ENCODE results near the gene SAPCD1.

Gene SAPCD1

DNA sequence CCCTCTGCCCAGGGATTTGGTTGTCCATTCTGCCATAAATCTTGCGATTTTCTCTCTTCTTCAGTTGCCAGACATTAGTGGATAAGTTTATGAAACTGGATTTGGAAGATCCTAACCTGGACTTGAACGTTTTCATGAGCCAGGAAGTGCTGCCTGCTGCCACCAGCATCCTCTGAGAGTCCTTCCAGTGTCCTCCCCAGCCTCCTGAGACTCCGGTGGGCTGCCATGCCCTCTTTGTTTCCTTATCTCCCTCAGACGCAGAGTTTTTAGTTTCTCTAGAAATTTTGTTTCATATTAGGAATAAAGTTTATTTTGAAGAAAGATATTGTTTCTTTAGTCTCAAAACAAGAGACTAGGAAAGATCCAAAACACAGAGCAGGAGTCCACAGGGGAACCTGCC, at the start of gene SAPCD1:
Gene SAPCD1, plus strand, starts transcription at position 301 of the 400 bp plus-strand sequence. CDS start 399 bp downstream, outside the sequence.
- in situ Hi-C loops (cut with MboI; ENCODE audit: low pct_unique_long_range_greater_than_20kb, low sequenced_read_pairs), result no loop called here
- DNase-seq, result no peak

GRCh38 chr6:31713465-31713864, 49.0 kb upstream of the SAPCD1 start:
- DNase-seq, result no peak
- in situ Hi-C loops (cut with MboI; ENCODE audit: low pct_unique_long_range_greater_than_20kb, low sequenced_read_pairs), result no loop called here

GRCh38 chr6:31713991-31714684, 48.3 kb upstream of the SAPCD1 start:
- no peak for DNase-seq

GRCh38 chr6:31715022-31715958, 47.2 kb upstream of the SAPCD1 start, which contains the start of gene LY6G6D:
LY6G6D (plus strand) TSS chr6:31715348; CDS start chr6:31715356, 8 bp downstream.
- in situ Hi-C loops (cut with MboI; ENCODE audit: low pct_unique_long_range_greater_than_20kb, low sequenced_read_pairs), result no loop called here
- no peak for DNase-seq

More at GRCh38 chr6:31713991-31714684, 48.3 kb upstream of the SAPCD1 start:
- in situ Hi-C loops (cut with MboI; ENCODE audit: low pct_unique_long_range_greater_than_20kb, low sequenced_read_pairs), result no loop called here

DNA sequence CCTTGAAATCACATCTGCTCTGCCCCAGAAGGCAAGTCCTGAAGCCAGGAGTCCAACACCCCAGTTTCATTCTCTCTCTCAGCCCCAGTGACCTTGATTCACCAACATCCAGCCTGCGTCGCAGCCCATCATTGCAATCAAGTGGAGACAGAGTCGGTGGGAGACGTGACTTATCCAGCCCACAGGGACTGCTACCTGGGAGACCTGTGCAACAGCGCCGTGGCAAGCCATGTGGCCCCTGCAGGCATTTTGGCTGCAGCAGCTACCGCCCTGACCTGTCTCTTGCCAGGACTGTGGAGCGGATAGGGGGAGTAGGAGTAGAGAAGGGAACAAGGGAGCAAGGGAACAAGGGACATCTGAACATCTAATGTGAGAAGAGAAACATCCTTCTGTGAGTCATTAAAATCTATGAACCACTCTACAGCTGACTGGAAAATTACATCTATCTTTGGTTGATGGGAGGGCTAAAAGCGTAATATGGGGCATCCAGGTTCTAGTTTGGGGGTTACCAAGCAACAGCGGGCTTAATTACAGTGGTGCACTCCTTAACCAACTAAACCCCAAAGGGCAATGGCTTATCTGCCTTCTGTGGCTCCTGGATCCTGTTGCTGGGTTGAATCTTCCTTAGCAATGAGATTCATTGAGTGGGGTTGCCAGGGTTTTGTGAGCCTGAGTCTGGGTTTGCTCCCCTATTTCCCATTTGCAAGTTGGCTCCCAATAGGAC, 44.8 kb upstream of the SAPCD1 start:
- no peak for DNase-seq
- in situ Hi-C loops (cut with MboI; ENCODE audit: low pct_unique_long_range_greater_than_20kb, low sequenced_read_pairs), result no loop called here

DNA sequence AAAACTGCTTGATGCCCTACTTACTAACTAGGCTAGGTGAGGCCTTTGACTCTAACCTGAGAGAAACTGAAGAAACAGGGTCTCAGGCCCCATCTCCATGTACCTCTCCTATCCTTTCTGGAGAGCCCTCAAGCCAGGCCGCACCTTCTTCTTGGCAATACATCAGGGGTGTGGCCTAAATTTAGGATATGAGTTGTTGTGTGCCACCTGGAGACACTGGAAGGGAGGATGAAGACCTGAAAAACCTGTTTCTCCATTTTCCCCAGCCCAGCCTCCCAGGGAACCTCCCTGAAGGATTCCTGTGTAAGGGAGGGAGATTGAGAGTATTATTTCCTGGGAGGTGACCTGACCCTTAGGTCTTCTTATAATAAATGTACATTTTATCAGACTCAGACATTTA, 44.2 kb upstream of the SAPCD1 start:
- DNase-seq, result no peak
- in situ Hi-C loops (cut with MboI; ENCODE audit: low pct_unique_long_range_greater_than_20kb, low sequenced_read_pairs), result no loop called here

- no peak for DNase-seq
- in situ Hi-C loops (cut with MboI; ENCODE audit: low pct_unique_long_range_greater_than_20kb, low sequenced_read_pairs), result no loop called here
Observed at GRCh38 chr6:31719001-31719400, 43.5 kb upstream of the SAPCD1 start.

DNA sequence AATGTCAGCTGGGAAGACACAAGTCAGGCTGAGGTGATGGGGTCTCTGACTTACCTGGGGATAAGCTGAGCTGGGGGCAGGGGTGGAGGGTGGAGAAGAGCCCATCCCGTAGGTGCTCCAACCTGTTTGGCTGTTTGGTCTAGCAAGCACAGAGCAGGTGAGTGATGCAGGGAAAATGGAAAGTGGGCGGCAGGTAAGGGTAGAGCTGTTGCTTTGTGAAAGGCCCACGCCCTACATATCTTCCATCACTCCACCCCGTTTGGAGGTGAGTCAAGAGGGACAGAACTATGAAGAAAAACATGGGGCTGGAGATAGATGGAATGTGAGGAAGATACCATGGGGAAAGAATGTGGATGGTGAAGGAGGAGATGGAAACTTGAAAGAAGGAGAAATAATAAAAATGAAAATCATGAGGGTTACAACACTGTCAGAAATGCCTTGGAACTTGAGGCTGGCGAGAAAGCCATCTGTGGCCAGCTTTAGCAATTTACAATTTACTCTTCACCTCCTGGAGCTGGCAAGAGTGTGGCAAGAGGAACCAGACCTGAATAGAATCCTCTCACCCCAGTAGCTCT, 42.2 kb upstream of the SAPCD1 start:
- in situ Hi-C loops (cut with MboI; ENCODE audit: low pct_unique_long_range_greater_than_20kb, low sequenced_read_pairs), result no loop called here
- DNase-seq, result no peak

GRCh38 chr6:31721351-31722020, 41.0 kb upstream of the SAPCD1 start, which contains the start of gene LY6G6C:
LY6G6C (minus strand) TSS chr6:31721746; CDS start chr6:31721679, 67 bp downstream.
- no peak for DNase-seq
- in situ Hi-C loops (cut with MboI; ENCODE audit: low pct_unique_long_range_greater_than_20kb, low sequenced_read_pairs), result no loop called here

- no peak for DNase-seq
- in situ Hi-C loops (cut with MboI; ENCODE audit: low pct_unique_long_range_greater_than_20kb, low sequenced_read_pairs), result no loop called here
Observed at GRCh38 chr6:31722173-31722572, 40.3 kb upstream of the SAPCD1 start.

DNA sequence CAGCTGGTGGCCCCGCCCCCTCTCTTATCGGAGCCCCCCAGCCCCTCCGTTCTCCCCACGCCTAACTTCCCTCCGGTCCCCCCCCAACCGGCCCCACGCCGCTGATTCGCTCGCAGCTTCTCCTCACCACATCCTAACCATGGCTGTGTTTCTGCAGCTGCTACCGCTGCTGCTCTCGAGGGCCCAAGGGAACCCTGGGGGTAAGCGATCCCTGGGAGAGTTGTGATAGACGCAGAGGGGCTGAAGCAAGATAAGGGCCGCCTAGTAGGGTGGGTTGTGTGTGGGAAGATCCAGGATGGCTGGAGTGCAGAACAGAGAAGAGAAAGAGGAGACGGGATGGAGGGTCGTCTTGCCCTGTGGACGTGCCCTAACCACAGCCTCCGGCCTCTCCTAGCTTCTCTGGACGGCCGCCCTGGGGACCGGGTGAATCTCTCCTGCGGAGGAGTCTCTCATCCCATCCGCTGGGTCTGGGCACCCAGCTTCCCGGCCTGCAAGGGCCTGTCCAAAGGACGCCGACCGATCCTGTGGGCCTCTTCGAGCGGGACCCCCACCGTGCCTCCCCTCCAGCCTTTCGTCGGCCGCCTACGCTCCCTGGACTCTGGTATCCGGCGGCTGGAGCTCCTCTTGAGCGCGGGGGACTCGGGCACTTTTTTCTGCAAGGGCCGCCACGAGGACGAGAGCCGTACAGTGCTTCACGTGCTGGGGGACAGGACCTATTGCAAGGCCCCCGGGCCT, 39.0 kb upstream of the SAPCD1 start, which contains the start of gene MPIG6B:
Gene MPIG6B, plus strand, starts transcription at position 129 of the 735 bp plus-strand sequence. Its CDS starts 11 bp downstream, at position 140.
- in situ Hi-C loops (cut with MboI; ENCODE audit: low pct_unique_long_range_greater_than_20kb, low sequenced_read_pairs), result no loop called here
- DNase-seq, result no peak

DNA sequence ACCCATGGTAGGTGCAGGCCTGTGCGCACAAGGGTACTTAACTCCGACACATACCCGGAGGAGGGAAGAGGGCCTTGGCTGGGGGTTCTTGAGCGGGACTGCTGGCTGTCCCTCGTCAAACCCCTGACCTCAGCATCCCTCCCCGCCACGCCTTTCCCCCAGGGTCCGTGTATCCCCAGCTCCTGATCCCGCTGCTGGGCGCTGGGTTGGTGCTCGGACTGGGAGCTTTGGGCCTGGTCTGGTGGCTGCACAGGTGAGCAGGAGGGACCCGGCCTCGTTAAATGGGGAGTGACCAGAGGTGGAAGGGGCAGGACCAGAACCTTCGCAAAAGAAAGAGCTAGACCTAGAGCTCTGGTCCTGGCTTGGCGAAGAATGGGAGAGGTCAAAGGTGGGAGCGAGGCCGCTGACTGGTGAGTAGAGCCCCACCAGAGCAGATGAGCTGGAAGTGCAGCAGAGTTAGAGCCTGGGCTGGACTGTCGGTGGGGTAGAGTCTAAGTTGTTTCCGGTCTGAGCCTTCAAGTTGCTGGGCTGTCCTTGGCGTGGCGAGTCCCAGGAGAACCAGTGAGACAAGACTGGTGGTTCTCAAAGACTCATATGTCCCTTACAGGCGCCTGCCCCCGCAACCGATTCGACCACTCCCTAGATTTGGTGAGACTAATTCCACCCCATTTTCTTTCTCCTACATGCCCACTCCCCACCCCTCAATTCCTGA, 38.3 kb upstream of the SAPCD1 start:
- in situ Hi-C loops (cut with MboI; ENCODE audit: low pct_unique_long_range_greater_than_20kb, low sequenced_read_pairs), result no loop called here

DNA sequence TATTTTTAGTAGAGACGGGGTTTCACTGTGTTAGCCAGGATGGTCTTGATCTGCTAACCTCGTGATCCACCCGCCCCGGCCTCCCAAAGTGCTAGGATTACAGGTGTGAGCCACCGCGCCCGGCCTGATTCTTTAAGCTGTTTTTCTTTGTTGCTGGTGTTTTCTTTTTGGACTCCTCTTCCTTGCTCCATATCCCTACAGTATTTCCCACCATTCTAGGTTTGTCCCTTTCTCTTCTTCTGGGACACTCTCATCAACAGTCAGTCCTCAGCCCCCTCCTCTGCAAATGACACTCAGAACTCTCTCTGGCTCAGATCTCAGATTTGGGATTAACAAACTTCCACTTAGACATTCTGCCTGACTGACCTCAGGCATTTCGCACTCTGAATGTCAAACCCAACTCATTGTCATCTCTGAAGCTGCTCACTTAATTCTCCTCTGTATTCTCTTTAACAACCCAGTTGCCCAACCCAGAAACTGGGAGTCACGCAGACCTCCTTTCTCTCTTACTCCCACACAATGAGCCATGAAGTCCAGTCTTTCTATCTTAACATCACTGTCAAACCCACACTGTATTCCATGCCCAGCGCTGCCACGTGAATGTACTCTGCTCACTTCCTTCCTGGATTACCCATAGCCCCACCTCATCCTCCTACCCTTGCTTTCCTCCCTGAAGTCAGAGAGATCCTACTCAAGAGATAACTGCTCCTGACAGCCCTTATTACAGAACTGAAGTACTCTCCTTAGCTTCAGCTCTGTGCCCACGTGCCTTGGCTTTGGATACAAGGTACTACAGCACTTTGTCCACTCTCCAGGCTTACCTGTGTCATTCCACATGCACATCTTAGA, 36.7 kb upstream of the SAPCD1 start:
- in situ Hi-C loops (cut with MboI; ENCODE audit: low pct_unique_long_range_greater_than_20kb, low sequenced_read_pairs), result no loop called here
- DNase-seq, result peak; percentile 86

More for the DNA sequence above, 38.3 kb upstream of the SAPCD1 start:
- DNase-seq, result no peak

DNA sequence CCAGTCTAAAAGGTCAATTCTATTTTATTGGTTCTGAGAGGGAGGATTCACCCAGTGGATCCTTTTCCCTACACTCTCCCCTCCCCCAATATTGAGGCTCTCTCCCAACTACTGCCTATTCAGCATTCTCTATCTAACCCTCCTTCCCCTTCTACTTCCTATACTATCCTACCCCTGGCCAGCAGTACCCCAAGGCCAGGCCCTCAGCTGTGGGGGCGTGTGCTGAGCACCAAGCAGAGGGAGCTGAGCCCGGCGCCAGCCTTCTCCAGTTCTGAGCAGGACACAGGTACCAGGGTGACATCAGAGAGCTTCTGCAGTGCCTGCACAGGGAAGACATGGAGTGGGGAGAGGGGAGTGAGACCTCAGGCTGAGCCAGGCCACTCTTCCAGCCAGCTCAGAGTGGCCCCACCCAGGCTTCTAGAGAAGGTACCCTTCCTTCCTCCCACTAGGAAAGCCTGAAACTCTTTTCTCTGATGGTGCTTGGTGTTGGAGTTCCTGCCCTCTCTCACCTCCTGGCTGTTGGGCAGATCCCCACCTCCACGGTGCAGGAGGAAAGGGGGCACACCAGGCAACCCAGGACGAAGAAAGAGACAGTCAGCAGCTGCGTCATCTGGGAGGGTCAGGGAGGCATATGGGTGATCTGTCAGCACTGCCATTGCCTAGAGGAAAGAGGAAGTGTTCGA, 35.3 kb upstream of the SAPCD1 start:
- in situ Hi-C loops (cut with MboI; ENCODE audit: low pct_unique_long_range_greater_than_20kb, low sequenced_read_pairs), result no loop called here
- DNase-seq, result peak; percentile 27

- in situ Hi-C loops (cut with MboI; ENCODE audit: low pct_unique_long_range_greater_than_20kb, low sequenced_read_pairs), result no loop called here
- DNase-seq, result peak; percentile 91
Observed at GRCh38 chr6:31727717-31728671, 34.5 kb upstream of the SAPCD1 start.
